Measurements from ENCODE around the gene GNB1L.
A peak's percentile ranks its signal among the peaks of the same experiment; 100 is the strongest.

The GNB1L gene

DNA sequence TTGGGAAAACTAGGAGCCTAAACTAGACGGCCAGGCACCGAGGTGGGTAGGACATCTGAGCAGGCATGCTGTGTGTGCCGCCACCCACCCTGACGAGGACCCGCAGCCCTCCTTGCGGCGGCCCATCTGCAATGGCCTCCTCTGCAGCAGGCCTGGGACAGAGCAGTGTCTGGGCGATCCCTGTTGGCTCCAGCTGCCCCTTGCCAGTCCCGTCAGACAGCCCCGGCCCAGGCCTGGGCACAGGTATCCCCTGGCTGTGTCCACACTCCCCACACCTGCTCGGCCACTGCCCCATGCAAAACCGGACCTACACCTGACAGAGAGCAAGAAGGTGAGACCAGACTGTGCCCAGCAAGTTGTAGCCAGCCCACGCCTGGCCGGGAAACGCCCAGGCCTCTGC is 38.7 kb upstream of the GNB1L start:
- no peak overlapping the region for H3K4me3 ChIP-seq (ENCODE audit: low read depth, low read length)
- DNase-seq (ENCODE audit: low read depth, low spot score) = no peak
- in situ Hi-C loops (cut with HindIII; ENCODE audit: low sequenced_read_pairs) = no loop called here
- TF ChIP-seq, protein P1, sequence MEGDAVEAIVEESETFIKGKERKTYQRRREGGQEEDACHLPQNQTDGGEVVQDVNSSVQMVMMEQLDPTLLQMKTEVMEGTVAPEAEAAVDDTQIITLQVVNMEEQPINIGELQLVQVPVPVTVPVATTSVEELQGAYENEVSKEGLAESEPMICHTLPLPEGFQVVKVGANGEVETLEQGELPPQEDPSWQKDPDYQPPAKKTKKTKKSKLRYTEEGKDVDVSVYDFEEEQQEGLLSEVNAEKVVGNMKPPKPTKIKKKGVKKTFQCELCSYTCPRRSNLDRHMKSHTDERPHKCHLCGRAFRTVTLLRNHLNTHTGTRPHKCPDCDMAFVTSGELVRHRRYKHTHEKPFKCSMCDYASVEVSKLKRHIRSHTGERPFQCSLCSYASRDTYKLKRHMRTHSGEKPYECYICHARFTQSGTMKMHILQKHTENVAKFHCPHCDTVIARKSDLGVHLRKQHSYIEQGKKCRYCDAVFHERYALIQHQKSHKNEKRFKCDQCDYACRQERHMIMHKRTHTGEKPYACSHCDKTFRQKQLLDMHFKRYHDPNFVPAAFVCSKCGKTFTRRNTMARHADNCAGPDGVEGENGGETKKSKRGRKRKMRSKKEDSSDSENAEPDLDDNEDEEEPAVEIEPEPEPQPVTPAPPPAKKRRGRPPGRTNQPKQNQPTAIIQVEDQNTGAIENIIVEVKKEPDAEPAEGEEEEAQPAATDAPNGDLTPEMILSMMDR (IDR thresholded peaks at IDR 0.05; ENCODE audit: low read depth, low read length) = no peak

DNA sequence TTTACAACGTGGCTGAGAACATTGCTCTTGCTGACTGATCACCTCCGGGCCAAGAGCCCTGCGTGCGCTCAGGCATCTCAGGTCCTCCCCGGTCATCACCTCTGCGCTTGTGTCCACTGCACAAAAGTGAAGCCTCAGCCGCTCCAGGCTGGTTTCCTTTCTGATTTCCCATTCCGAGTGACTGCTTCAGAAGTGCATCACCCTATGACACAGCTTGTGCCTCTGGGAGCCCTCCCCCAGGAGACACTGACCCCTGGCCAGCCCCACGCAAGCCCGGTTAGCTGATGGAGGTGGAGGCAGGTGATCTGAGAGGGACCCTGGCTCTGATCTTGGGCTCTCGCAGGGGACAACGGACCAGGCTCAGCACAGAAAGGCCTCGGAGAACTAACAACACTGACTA is 38.3 kb upstream of the GNB1L start:
- DNase-seq (ENCODE audit: low read depth, low spot score) = no peak
- H3K4me3 ChIP-seq (ENCODE audit: low read depth, low read length) = no peak overlapping the region
- TF ChIP-seq, protein P1 (IDR thresholded peaks at IDR 0.05; ENCODE audit: low read depth, low read length) = no peak
- in situ Hi-C loops (cut with HindIII; ENCODE audit: low sequenced_read_pairs) = no loop called here

DNA sequence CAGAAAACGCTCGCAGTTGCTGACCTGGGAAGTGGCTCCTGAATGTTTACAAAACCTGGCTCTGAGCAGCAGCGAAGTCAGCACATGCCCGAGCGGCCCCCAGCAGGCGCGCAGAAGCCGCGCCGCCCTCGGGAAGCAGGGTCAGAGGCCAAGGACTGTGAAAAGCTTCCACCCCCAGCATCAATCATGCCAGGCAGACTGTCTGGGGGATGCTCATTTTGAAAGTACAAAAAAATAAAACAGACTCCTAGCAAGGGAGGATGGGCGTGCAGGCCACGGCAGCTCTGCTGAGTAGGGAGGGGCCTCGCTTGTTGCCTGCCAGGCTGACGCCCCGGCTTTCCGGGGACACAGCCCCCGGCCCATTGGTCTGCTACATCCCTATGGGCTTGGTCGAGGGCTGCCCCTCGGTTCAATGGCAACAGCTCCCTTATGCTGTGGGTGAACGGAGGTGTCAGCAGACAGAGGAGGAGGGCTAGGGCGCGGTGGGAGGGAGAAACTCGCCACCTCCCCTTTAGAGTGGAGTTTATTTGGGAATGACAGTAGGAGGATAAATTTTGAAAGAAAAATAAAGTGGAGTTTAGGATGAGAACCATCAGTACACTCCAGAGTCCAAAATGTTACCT is 37.7 kb upstream of the GNB1L start:
- in situ Hi-C loops (cut with HindIII; ENCODE audit: low sequenced_read_pairs) = no loop called here
- H3K4me3 ChIP-seq (ENCODE audit: low read depth, low read length) = no peak overlapping the region
- peak; percentile 46 for DNase-seq (ENCODE audit: low read depth, low spot score)
- TF ChIP-seq, protein P1 (IDR thresholded peaks at IDR 0.05; ENCODE audit: low read depth, low read length) = no peak

DNA sequence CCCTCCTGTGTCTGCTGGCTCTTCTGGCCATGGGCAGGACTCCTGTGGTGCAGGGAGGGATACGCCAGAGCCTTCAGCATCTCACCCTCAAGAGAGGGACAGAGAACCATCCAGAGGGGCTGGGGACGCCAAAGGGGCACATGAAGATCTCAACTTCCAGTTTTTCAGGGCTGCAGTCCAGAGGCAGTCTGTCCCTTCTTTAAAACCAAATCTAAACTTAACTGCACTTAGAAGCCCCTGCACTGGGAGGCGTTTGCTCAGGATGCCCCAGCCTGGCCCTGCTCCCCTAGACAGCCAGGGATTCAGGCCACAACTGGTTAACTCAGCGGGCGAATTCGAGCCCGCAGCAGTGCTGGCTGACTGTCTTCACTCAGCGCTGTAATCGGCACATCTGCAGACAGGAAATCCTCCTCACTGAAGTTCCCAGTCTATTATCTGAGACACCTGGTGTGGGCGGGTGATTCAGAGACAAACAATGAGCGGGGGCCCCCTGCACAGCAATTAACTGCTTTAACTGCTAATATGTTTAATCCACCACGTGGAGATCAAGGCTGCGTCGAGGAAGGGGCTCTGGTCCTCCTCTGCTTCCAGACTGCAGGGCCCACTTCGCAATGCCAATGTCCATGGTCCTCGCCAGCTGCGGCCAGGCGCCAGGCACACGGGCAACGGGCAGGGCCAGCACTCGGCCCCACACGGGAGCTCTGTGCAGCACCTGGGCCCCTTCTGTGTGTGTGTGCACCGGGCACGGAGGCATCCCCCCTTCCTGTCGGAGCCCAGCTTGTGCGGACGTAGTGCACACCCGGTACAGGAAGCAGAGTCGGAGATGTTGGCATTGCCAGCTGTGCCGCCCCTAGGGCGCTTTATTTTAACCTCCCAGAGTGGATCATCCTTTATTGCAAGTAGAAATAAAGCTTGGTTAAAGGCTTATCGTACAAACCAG is 36.9 kb upstream of the GNB1L start:
- TF ChIP-seq, protein P1 (IDR thresholded peaks at IDR 0.05; ENCODE audit: low read depth, low read length) = no peak
- H3K4me3 ChIP-seq (ENCODE audit: low read depth, low read length) = no peak overlapping the region
- DNase-seq (ENCODE audit: low read depth, low spot score) = peak; percentile 84
- in situ Hi-C loops (cut with HindIII; ENCODE audit: low sequenced_read_pairs) = no loop called here

DNA sequence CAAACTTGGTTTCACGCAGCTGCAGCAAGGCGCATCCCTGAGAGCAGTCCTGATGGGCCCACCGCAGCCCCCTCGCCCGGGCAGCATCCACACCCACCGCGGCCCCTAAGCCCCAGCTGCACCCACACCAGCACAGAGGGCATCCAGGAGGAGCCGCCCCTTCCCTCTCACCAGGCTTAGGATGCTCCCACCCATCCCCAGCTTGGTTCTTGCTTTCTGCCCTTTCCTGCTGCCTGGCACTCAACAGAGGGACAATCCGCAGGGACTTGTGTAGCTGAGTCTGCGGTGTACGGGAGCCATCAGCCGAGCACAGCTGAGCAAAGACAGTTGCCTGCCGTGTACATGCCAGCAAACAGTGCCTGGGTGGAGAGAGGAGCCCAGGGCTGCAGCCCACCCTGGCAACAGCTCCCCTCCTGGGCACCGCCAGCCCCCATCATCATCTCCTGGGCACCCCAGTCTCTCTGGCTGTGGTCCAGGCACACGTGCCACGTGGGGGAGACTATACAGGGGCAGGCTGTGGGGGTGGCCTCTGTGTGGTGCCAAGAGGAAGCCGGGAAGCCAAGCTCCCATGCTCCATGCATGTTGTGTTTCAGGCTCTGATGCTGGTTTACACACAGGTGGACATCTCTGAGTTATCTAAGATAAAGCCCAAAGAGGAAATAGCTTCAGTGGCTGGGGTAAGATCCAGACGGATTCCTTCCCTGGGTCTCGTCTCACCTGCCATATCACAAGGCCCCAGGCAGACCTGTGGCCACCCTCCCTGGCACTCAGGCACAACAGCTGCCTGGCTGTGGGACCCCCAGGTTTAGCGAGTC is 36.0 kb upstream of the GNB1L start:
- H3K4me3 ChIP-seq (ENCODE audit: low read depth, low read length) = no peak overlapping the region
- no peak for DNase-seq (ENCODE audit: low read depth, low spot score)
- TF ChIP-seq, protein P1 (IDR thresholded peaks at IDR 0.05; ENCODE audit: low read depth, low read length) = no peak
- in situ Hi-C loops (cut with HindIII; ENCODE audit: low sequenced_read_pairs) = no loop called here

DNA sequence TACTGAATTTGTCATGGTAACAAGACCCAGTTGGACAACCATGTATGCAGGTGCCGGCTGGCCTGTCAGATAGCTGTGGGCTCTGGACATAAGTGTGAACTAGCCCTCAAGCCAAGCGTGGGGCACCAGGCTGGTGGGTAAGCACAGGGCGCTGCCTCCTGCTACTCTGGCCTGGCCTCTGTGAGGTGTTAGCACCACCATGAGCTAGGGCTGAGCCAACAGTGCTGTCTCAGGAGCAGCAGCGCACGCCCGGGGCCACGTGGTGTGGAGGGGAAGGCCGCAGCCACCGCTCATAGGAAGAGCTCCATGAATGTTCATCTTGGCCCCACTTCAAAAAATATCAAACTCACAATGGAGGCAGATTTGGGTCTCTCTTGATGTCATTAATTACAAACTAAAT is 35.3 kb upstream of the GNB1L start:
- TF ChIP-seq, protein P1 (IDR thresholded peaks at IDR 0.05; ENCODE audit: low read depth, low read length) = no peak
- in situ Hi-C loops (cut with HindIII; ENCODE audit: low sequenced_read_pairs) = no loop called here
- no peak for DNase-seq (ENCODE audit: low read depth, low spot score)
- H3K4me3 ChIP-seq (ENCODE audit: low read depth, low read length) = no peak overlapping the region

Data from astrocyte of the spinal cord (primary cell).